B cell (primary cell): ENCODE results near the gene EIF4A3.

Experiments used
- CTCF ChIP-seq: fragments of 200-600 bp; IDR thresholded peaks from one replicate; pipeline ENCODE4 v1.8.0; 2022; ENCODE audit warnings: antibody characterized with exemption, mild to moderate bottlenecking
- EZH2 ChIP-seq: IDR thresholded peaks from 2 replicates; pipeline ENCODE4 v1.6.1; 2012; ENCODE audit warnings: borderline replicate concordance, low read depth, mild to moderate bottlenecking, moderate library complexity, low read length; ENCODE audit not compliant: insufficient read depth, poor library complexity, severe bottlenecking

- TF ChIP-seq CTCF = no peak
- no peak for TF ChIP-seq EZH2
These were observed 46.9 kb downstream of the EIF4A3 start for GRCh38 chr17:80100035-80100323.
